WTC11 (cell line): ENCODE measurements around the gene SLC35F1.

ENCODE experiments used
- CDX4 ChIP-seq: fragments of 250-450 bp; sonication (Bioruptor Pico); IDR thresholded peaks from 2 replicates; pipeline ENCODE4 v1.9.0; 2021; ENCODE audit warnings: moderate library complexity, mild to moderate bottlenecking, inconsistent platforms, borderline replicate concordance
- CTCF ChIP-seq: fragments of 200-600 bp; IDR thresholded peaks from 2 replicates; pipeline ENCODE4 v1.8.0; 2022; ENCODE audit warnings: antibody characterized with exemption
- E2F4 ChIP-seq: sonication (generic); formaldehyde crosslinking; IDR thresholded peaks from 2 replicates; pipeline ENCODE4 v1.8.1; 2022; ENCODE audit warnings: low read depth, mild to moderate bottlenecking, moderate library complexity, missing genetic modification reagents, borderline replicate concordance
- ESRRA ChIP-seq: sonication (generic); formaldehyde crosslinking; IDR thresholded peaks from 2 replicates; pipeline ENCODE4 v1.8.1; 2022; ENCODE audit warnings: mild to moderate bottlenecking, missing genetic modification reagents, borderline replicate concordance
- IRF2 ChIP-seq: sonication (generic); formaldehyde crosslinking; IDR thresholded peaks from 2 replicates; pipeline ENCODE4 v1.8.0; 2022; ENCODE audit warnings: low read depth, missing genetic modification reagents, borderline replicate concordance
- JUN ChIP-seq: sonication (generic); formaldehyde crosslinking; IDR thresholded peaks from 2 replicates; pipeline ENCODE4 v1.8.0; 2023; ENCODE audit warnings: mild to moderate bottlenecking, missing genetic modification reagents
- ZMAT4 ChIP-seq: fragments of 250-450 bp; sonication (Bioruptor Pico); IDR thresholded peaks from 2 replicates; pipeline ENCODE4 v1.9.0; 2021; ENCODE audit warnings: mild to moderate bottlenecking

- TF ChIP-seq E2F4 (CRISPR knock-in tag), result no peak
- TF ChIP-seq ESRRA, result no peak
- TF ChIP-seq CDX4 (CRISPR knock-in tag), result no peak
- TF ChIP-seq CTCF, result no peak
- no peak for TF ChIP-seq JUN (CRISPR knock-in tag)
- TF ChIP-seq IRF2, result no peak
- no peak for TF ChIP-seq ZMAT4 (CRISPR knock-in tag)
Observed at GRCh38 chr6:117932676-117933075, 25.6 kb downstream of the SLC35F1 start.
